Choroid plexus epithelial cell (primary cell): ENCODE results near the gene DDIT3.

Source experiments
- DNase-seq: peaks from one replicate; pipeline ENCODE4 v3.0.0-alpha.2; 2010; ENCODE audit warnings: low read depth
- H3K4me3 ChIP-seq: 2 replicates; pipeline ENCODE4 v1.5.1; 2011; ENCODE audit warnings: low read depth, mild to moderate bottlenecking, control low read depth, low read length, moderate library complexity
- CTCF ChIP-seq: conservative IDR thresholded peaks from 2 replicates; pipeline ENCODE4 v1.5.1; 2011; ENCODE audit warnings: low read depth, mild to moderate bottlenecking, control low read depth, inconsistent platforms, low read length, moderate library complexity

Gene DDIT3

DNA sequence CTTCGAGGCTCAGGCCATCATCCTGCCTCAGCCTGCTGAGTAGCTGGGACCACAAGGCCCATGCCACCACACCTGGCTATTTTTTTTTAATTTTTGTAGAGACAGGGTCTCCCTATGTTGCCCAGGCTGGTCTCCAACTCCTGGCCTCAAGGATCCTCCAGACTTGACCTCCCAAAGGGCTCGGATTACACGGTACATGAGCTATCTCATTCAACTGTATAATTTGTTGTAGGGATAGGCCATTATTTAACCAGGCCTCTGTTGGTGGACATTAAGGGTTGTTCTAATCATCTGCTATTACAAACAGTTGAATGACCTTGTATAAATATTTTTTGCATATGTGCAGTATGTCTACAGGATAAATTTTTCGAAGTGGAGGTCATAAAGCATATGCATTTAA is 38.5 kb upstream of the DDIT3 start:
- H3K4me3 ChIP-seq, result no peak overlapping the region
- no peak for TF ChIP-seq CTCF

DNA sequence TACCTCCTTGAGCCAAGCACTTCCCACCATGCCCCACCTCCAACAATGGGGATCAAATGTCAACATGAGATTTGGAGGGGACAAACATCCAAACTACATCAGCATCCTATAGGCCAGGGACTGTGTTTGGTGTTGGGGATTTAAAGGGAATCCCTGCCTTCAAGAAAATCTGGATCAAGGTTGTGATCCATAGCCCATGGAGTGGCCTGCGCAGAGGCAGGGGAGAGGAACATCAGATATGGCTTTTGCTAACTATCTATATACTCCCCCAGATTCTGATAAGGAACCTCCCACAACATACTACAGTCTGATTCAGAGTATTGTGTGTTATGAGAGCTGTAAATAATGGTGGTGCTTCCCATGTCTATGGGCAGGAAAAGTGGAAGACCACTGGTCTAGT is 34.6 kb upstream of the DDIT3 start:
- no peak overlapping the region for H3K4me3 ChIP-seq
- DNase-seq, result no peak
- no peak for TF ChIP-seq CTCF

More for the DNA sequence above, 38.5 kb upstream of the DDIT3 start:
- no peak for DNase-seq

GRCh38 chr12:57554453-57554852 is 34.1 kb upstream of the DDIT3 start:
- no peak for TF ChIP-seq CTCF
- no peak overlapping the region for H3K4me3 ChIP-seq
- no peak for DNase-seq

GRCh38 chr12:57553343-57554202 is 33.3 kb upstream of the DDIT3 start:
- no peak for TF ChIP-seq CTCF
- no peak for DNase-seq
- no peak overlapping the region for H3K4me3 ChIP-seq

GRCh38 chr12:57552835-57553313 is 32.6 kb upstream of the DDIT3 start:
- no peak overlapping the region for H3K4me3 ChIP-seq
- DNase-seq, result peak; percentile 16
- no peak for TF ChIP-seq CTCF

- TF ChIP-seq CTCF, result no peak
- H3K4me3 ChIP-seq, result no peak overlapping the region
- DNase-seq, result no peak
These were observed 32.0 kb upstream of the DDIT3 start for GRCh38 chr12:57552306-57552651.

- DNase-seq, result no peak
- no peak overlapping the region for H3K4me3 ChIP-seq
- no peak for TF ChIP-seq CTCF
These were observed 31.5 kb upstream of the DDIT3 start for GRCh38 chr12:57551637-57552305.
